MCF 10A (cell line): ENCODE measurements around the gene PHF23. TPM values are rescaled to one million over a fixed set of nuclear protein-coding genes. Genes with fewer than 3 reads are reported as not detected.
A peak's percentile ranks its signal among the peaks of the same experiment; 100 is the strongest.

Experiments used
- BruUV-seq: library from RNA; stranded (reverse); fragments of 400-500 nt; replicated peaks from 2 replicates; lab custom pipeline; 2021; lab: Mats Ljungman, UMichigan
- CTCF ChIA-PET: fragments of 300-600 bp; sonication (Branson Sonifier 250); formaldehyde crosslinking; extraction: SDS; loops from one replicate; lab custom pipeline; 2021; ENCODE audit warnings: antibody characterized with exemption, inconsistent platforms; lab: Yijun Ruan, JAX
- POLR2A ChIA-PET: fragments of 300-600, 350-650 bp; sonication (Branson Sonifier 250); formaldehyde crosslinking; extraction: SDS; loops from one replicate; lab custom pipeline; 2020; ENCODE audit warnings: antibody characterized with exemption, inconsistent platforms; lab: Yijun Ruan, JAX
- DNase-seq: peaks from one replicate; pipeline ENCODE4 v3.0.0-alpha.2; 2018; ENCODE audit not compliant: unreplicated experiment
- H3K27ac Mint-ChIP-seq: one replicate; pipeline ENCODE4 v1.8.0; 2022; ENCODE audit warnings: mild to moderate bottlenecking, low read depth, mixed read lengths; ENCODE audit not compliant: unreplicated experiment
- H3K27me3 Mint-ChIP-seq: one replicate; pipeline ENCODE4 v1.8.0; 2022; ENCODE audit warnings: mixed read lengths; ENCODE audit not compliant: insufficient read depth, unreplicated experiment
- H3K36me3 Mint-ChIP-seq: one replicate; pipeline ENCODE4 v1.8.0; 2022; ENCODE audit warnings: mild to moderate bottlenecking, moderate library complexity, mixed read lengths; ENCODE audit not compliant: insufficient read depth, unreplicated experiment
- H3K4me1 Mint-ChIP-seq: one replicate; pipeline ENCODE4 v1.8.0; 2022; ENCODE audit warnings: mixed read lengths; ENCODE audit not compliant: insufficient read depth, unreplicated experiment
- H3K4me3 Mint-ChIP-seq: one replicate; pipeline ENCODE4 v1.8.0; 2022; ENCODE audit warnings: mild to moderate bottlenecking, moderate library complexity, mixed read lengths; ENCODE audit not compliant: unreplicated experiment
- H3K9me3 Mint-ChIP-seq: one replicate; pipeline ENCODE4 v1.8.0; 2022; ENCODE audit warnings: mixed read lengths; ENCODE audit not compliant: unreplicated experiment
- intact Hi-C: fragments of 100-400 bp; cut with micrococcal nuclease; formaldehyde crosslinking; loops from 2 replicates; pipeline ENCODE4 v1.14.1; 2022
- total RNA-seq: library from RNA; stranded (reverse); gene quantifications from 2 replicates; pipeline ENCODE4 v1.2.3, GENCODE V29; 2022
- TF ChIP-seq, protein P1 (sequence below): fragments of 200-600 bp; IDR thresholded peaks from one replicate; pipeline ENCODE4 v1.8.0; 2022; ENCODE audit warnings: antibody characterized with exemption, mild to moderate bottlenecking; ENCODE audit not compliant: unreplicated experiment

PHF23 gene
- total RNA-seq, 1 experiment from 2014 or later = 41.8 TPM

GRCh38 chr17:7281074-7281952, 42.1 kb upstream of the PHF23 start, which contains the start of gene SLC2A4:
SLC2A4 (plus strand) TSS chr17:7281718; CDS start chr17:7281935, 217 bp downstream.
- H3K4me3 Mint-ChIP-seq = peak within 1 kb of the TSS; percentile 72
- H3K36me3 Mint-ChIP-seq = no peaks in the 10 kb centered on the region
- peaks cover 6% of the 10 kb centered on the region for H3K4me1 Mint-ChIP-seq
- BruUV-seq = no TSS peak
- TF ChIP-seq, protein P1, sequence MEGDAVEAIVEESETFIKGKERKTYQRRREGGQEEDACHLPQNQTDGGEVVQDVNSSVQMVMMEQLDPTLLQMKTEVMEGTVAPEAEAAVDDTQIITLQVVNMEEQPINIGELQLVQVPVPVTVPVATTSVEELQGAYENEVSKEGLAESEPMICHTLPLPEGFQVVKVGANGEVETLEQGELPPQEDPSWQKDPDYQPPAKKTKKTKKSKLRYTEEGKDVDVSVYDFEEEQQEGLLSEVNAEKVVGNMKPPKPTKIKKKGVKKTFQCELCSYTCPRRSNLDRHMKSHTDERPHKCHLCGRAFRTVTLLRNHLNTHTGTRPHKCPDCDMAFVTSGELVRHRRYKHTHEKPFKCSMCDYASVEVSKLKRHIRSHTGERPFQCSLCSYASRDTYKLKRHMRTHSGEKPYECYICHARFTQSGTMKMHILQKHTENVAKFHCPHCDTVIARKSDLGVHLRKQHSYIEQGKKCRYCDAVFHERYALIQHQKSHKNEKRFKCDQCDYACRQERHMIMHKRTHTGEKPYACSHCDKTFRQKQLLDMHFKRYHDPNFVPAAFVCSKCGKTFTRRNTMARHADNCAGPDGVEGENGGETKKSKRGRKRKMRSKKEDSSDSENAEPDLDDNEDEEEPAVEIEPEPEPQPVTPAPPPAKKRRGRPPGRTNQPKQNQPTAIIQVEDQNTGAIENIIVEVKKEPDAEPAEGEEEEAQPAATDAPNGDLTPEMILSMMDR = no peak
- intact Hi-C loops = no loop called here
- POLR2A ChIA-PET = interaction anchor here (0.7 to 3.8 kb wide), 14 partner anchors 12 to 292 kb away, joined by 3 to 37 read pairs (median 5); partner anchors contain the start of genes CTDNEP1 and GABARAP
- no peaks in the 10 kb centered on the region for H3K9me3 Mint-ChIP-seq
- DNase-seq = peak; percentile 97
- H3K27me3 Mint-ChIP-seq = no peaks in the 10 kb centered on the region
- H3K27ac Mint-ChIP-seq = no peak within 1 kb of the TSS
- CTCF ChIA-PET = interaction anchor here (0.6 to 5.2 kb wide), 13 partner anchors 9 to 837 kb away, joined by 3 to 65 read pairs (median 3); no protein-coding TSS in a partner anchor

GRCh38 chr17:7280519-7281073, 41.3 kb upstream of the PHF23 start:
- TF ChIP-seq, protein P1 = peak; percentile 96
- no TSS peak for BruUV-seq
- POLR2A ChIA-PET = interaction anchor here (0.7 to 3.8 kb wide), 13 partner anchors 12 to 293 kb away, joined by 3 to 37 read pairs (median 5); partner anchors contain the start of gene GABARAP
- H3K27ac Mint-ChIP-seq = no peak overlapping the region
- H3K36me3 Mint-ChIP-seq = no peaks in the 10 kb centered on the region
- peaks cover 6% of the 10 kb centered on the region for H3K4me1 Mint-ChIP-seq
- intact Hi-C loops = loop anchor here (1.0 kb wide), 3 partner anchors 16 to 281 kb away; partner anchors contain the start of gene SENP3
- DNase-seq = peak; percentile 88
- no peaks in the 10 kb centered on the region for H3K27me3 Mint-ChIP-seq
- CTCF ChIA-PET = interaction anchor here (0.5 to 5.2 kb wide), 18 partner anchors 10 to 1070 kb away, joined by 3 to 65 read pairs (median 3); no protein-coding TSS in a partner anchor
- peak overlapping the region; percentile 72 for H3K4me3 Mint-ChIP-seq
- H3K9me3 Mint-ChIP-seq = no peaks in the 10 kb centered on the region

- H3K4me3 Mint-ChIP-seq = no peak overlapping the region
- H3K27me3 Mint-ChIP-seq = no peaks in the 10 kb centered on the region
- H3K4me1 Mint-ChIP-seq = peaks cover 6% of the 10 kb centered on the region
- DNase-seq = no peak
- H3K27ac Mint-ChIP-seq = no peak overlapping the region
- CTCF ChIA-PET = interaction anchor here (0.6 to 5.2 kb wide), 7 partner anchors 10 to 492 kb away, joined by 3 to 65 read pairs (median 4); no protein-coding TSS in a partner anchor
- no peaks in the 10 kb centered on the region for H3K36me3 Mint-ChIP-seq
- H3K9me3 Mint-ChIP-seq = no peaks in the 10 kb centered on the region
- no TSS peak for BruUV-seq
- POLR2A ChIA-PET = interaction anchor here (0.6 to 3.8 kb wide), 3 partner anchors 17 to 204 kb away, joined by 3 to 37 read pairs (median 4); no protein-coding TSS in a partner anchor
- intact Hi-C loops = no loop called here
- TF ChIP-seq, protein P1 = no peak
Measured at GRCh38 chr17:7279448-7279847, 40.2 kb upstream of the PHF23 start.
